T47D (cell line): Measurements from ENCODE around the gene C15orf40.
"Not testable (repeated sequence)": the region's sequence is repeated elsewhere in the genome, so short reads cannot be mapped to it uniquely, and the experiment has no call there.

Experiments used
- DNase-seq, 2 experiments: peaks; one replicate each; pipeline versions ENCODE4 v3.0.0 to v3.0.0-alpha.2; 2011 to 2012; ENCODE audit warnings: low read depth in 1 of 2, low spot score in 1 of 2
- JUND ChIP-seq: IDR thresholded peaks from 2 replicates; pipeline ENCODE4 v1.6.1; 2012; ENCODE audit warnings: low read depth
- in situ Hi-C: cut with HindIII; loops from 2 replicates; pipeline ENCODE4 v1.10.0; 2016; ENCODE audit warnings: low sequenced_read_pairs, low pct_unique_long_range_greater_than_20kb

C15orf40 gene

DNA sequence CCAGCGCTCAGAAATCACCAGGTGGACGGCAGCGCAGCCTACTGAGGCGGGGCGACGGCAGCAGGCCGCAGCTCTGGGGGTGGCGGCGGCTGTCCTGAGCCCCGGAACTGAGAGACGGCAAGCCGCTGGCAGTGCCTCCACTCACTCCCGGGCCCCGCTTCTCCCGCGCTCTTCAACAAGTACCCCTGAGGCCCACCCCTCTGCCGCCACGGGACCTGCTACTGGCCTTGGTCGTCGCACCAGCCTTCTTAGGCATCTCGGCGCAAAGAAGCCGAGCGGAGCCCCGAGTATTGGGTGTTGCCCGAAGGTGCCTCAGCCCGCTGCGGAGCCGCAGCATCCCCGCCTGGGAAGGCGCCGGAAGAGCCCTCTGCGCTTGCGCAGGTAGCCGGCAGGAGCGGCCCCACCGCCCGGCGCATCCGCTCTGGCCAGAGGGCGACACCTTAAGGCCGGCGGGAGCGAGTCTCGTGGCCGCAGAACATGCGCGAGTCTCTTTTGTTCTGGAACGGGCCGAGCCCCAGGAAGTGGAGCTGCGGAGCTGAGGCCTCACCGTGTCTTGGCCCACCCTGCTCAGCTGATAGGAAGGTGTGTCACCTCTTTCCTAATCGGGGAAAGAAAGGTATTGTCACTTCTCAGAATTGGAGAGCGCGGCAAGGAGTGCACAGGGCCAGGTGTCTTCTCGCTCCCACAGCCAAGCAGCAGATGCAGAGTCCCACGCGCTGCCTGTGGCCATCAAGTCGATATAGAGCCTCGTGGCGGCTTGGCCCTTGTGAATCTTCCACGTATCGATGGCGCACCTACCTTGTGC is at the start of gene C15orf40:
TSS of gene C15orf40 (minus strand) at position 369 of the 805 bp plus-strand sequence. CDS start at position 337, 32 bp downstream.
- in situ Hi-C loops = no loop called here
- peak; percentile 91 to 93 for DNase-seq
- TF ChIP-seq JUND = no peak

DNA sequence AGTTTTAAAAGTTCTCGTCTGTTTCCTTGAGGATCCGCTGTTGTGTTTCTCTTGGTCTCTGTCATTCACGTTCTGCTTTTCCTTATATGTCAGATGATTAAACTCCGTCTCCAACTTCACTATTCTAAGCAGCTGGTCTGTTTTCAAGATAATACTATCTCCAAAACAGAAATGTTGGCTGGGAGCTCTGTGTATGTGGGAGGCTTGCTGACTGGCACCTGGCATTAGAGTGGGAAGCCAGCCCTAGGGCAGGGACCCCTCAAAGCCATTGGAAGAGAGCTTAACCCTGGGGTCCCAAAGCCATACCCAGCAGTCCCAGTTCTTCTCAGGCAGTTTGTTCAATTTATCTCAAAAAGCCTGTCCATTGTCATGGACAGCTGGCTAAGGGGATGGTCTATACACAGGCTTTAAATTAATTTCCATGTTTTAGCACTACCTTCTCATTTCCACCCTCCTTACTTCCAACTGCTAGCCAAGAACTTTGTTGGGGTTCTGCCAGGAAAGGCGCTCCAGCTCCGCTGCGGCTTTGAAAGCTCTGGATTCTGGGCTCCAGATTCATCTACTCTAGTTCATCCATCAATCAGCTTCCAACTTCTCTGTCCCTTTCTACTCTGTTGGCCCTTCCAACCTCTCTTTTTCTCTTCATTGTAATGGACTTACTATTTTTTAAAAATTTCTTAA is 46.4 kb upstream of the C15orf40 start:
- no peak for TF ChIP-seq JUND
- in situ Hi-C loops = no loop called here
- no peak for DNase-seq

DNA sequence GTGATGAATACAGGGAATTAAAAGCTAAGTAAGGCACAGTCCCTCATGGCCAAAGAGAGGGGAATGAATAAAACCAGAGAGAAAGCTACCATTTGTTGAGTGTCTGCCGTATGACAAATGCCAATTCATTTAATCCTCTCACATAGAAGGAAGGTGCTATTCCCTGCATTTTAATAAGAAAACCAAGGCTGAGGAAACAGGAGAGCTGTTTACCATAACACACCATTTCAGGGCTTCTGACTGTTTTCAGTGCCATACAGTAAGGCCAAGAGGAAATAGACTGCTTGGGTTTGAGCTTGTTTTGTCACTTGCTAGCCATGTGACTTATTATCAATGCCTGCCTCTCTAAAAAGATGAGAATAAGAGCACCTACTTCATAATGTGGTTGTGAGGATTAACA is 45.6 kb upstream of the C15orf40 start:
- in situ Hi-C loops = no loop called here
- DNase-seq = no peak
- TF ChIP-seq JUND = no peak

DNA sequence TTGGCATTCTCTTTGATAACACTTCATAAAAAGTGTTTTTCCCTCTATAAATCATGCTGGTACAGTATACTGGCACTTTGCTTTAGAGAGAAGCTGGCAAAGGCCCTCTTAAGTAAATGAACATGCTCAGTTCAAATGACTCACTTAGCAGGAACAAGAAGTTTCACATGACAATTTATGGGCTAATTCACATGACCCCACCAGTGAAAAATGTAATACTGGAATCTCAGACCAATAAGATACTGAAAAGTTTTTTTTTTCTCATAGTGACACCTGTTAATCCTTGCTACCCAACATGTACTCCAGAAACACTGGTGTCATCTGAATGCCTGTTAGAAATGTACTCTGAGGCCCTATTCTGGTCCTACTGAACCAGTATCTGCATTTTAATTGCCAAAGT is 41.7 kb upstream of the C15orf40 start:
- no peak for TF ChIP-seq JUND
- DNase-seq = no peak
- in situ Hi-C loops = no loop called here

DNA sequence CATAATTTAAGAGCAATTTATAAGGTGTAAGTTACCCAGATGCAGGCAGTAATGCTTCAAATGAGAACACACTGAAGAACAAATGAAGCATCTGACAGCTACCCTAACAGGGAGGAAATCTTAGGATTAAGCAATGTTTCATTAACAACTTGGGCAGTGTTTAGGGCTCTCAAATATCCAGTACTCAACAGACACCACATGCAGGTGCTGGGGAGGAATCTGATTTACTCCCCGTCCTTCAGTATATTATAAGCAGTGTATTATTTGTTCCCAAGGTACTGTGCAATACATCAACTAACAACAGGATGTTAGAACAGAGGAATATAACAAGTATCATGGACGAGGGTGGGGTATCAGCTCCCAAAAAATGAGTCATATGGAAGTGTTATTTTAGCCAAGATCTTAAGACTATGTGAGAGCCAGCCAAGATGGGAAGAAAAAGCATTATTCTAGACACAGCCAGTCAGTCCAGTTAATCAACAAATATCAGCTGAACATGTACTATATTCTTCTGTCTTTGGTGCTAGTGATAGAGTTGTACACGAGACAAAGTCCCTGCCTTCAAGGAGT is 35.2 kb upstream of the C15orf40 start:
- in situ Hi-C loops = no loop called here
- no peak for DNase-seq
- TF ChIP-seq JUND = no peak

DNA sequence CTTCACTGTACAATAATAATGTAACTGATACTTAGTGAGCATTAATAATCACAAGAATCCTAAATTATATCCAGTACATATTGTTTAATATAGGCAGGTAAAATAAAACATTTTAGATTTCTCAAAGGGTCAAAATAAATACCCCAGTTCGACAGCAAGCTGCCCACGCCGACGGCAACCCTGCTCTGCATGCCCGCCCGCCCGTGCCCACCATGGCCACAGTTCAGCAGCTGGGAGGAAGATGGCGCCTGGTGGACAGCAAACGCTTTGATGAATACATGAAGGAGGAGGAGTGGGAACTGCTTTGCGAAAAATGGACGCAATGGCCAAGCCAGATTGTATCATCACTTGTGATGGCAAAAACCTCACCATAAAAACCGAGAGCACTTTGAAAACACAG is 32.7 kb upstream of the C15orf40 start:
- no peak for TF ChIP-seq JUND
- in situ Hi-C loops = no loop called here
- no peak for DNase-seq

DNA sequence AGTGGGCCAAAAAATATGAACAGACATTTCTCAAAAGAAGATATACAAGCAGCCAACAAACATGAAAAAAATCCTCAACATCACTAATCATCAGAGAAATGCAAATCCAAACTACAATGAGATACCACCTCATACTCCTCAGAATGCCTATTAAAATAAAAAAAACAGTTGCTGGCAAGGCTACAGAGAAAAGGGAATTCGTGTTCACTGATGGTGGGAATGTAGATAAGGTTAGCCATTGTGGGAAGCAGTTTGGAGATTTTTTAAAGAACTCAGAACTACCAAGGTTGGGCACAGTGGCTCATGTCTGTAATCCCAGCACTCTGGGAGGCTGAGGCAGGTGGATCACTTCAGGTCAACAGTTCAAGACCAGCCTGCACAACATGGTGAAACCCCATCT is 27.8 kb upstream of the C15orf40 start:
- TF ChIP-seq JUND = no peak

DNA sequence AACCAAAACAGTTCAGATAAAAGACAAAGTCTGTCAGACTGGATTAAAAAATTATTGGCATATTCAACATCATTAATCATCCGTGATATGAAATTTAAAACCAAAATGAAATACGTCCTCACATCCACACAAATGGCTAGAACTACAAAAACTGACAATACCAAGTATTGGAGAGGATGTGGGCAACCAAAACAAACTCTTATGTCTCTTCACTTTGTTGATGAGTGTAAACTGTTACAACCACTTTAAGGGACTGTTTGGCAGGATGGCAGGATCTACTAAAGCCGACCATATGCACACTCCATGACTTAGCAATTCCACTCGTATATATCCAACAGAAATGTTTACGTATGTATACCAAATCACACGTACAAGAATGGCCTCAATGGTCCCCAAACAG is 24.8 kb upstream of the C15orf40 start:
- in situ Hi-C loops = no loop called here
- no peak for TF ChIP-seq JUND
- DNase-seq = no peak

More for the DNA sequence above, 27.8 kb upstream of the C15orf40 start:
- DNase-seq = no peak
- in situ Hi-C loops = no loop called here

DNA sequence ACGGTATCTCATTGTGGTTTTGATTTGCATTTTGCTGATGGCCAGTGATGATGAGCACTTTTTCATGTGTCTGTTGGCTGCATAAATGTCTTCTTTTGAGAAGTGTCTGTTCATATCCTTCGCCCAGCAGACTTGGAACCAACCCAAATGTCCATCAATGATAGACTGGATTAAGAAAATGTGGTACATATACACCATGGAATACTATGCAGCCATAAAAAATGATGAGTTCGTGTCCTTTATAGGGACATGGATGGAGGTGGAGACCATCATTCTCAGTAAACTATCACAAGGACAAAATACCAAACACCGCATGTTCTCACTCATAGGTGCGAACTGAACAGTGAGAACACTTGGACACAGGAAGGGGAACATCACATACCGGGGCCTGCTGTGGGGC is 19.8 kb upstream of the C15orf40 start:
- DNase-seq, in situ Hi-C loops: not testable (repeated sequence)

DNA sequence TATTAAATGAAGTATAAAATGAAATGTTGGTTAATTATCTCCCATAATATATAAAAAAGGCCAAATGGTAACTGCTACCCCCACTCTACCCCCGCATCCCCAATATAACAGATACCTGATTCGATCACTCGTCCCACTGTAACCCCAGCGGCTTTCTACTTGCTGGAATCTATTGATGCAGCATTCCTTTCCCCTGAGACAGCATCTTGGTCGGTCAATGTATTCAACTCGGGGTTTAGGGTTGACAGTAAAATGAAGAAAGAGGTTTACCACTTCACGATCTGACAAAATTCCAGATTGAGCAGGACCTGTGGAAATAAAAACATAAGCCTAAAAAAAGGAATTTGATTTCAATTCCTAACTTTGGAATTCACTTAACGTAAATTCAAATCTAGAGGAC is 18.6 kb upstream of the C15orf40 start:
- in situ Hi-C loops = no loop called here
- no peak for TF ChIP-seq JUND
- DNase-seq = no peak

DNA sequence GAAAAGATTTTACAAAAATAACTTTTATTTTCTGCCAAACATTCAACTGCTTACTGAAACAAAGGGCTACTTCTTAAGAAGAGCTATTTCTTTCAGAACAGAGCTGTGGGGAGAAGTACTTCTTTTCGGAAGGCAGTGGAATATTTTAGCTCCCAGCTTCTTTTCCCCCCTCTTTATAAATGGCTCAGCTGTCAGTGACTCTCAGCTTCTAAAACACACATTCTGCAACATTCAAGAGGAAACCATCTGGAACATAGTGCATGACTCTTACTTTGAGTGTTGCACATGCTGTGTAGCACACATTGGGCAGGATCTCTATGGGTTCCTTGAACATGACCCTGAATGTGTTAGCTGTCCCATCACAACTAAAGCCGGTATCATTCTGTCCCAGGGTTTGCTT is 7.0 kb upstream of the C15orf40 start:
- TF ChIP-seq JUND = no peak
- in situ Hi-C loops = no loop called here
- DNase-seq = no peak

DNA sequence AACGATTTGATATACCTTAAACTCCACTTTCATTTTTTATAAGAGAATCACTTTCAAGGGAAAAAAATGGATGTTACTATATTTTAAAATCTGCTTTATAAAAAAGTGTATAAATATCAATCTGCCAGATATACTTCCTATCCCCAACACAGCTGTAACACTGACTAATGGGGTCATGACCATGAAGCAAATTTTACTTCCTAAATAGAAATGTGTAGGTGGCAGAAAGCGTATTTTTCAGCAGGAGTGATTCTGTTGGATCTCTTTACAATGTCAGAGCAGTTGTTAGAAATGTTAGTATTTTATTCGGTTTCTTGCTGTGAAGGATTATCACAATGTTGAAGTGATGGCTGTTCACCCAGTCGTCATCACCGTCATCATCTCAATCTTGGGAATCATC is 5.5 kb upstream of the C15orf40 start:
- in situ Hi-C loops = no loop called here
- DNase-seq = no peak

DNA sequence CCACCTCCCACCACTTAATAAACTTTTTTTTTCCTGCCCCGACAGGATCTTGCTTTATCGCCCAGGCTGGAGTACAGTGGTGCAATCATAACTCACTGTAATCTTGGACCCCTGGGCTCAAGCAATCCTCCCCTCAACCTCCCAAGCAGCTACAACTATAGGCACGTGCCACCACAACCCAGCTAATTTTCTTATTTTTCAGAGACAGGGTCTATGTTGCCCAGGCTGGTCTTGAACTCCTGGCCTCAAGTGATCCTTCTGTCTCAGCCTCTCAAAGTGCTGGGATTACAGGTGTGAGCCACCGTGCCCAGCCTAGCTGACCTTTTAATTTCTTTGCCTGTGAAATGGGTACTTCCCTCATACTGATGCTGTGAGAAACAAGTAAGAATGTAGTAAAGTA is 3.9 kb upstream of the C15orf40 start:
- no peak for DNase-seq
- in situ Hi-C loops = no loop called here
- TF ChIP-seq JUND = no peak

More for the DNA sequence above, 5.5 kb upstream of the C15orf40 start:
- no peak for TF ChIP-seq JUND
